Skin of body (tissue), 2 donors: ENCODE data around the gene RTKN2. TPM values are rescaled to one million over a fixed set of nuclear protein-coding genes. Genes with fewer than 3 reads are reported as not detected.

Experiments used
- DNase-seq: peaks from one replicate; lab custom pipeline; 2025; lab: John Stamatoyannopoulos, UW
- total RNA-seq: library from RNA; depleted of rRNA; stranded (reverse); fragments of >200 nt; gene quantifications from one replicate; pipeline ENCODE4 v1.2.3, GENCODE V29; 2014

Gene RTKN2
- total RNA-seq, 1 donor from 2014 or later = 6.5 TPM

- DNase-seq = no peak
Measured at GRCh38 chr10:62175251-62175650, 93.4 kb downstream of the RTKN2 start.

- no peak for DNase-seq
Measured at GRCh38 chr10:62172465-62172864, 96.2 kb downstream of the RTKN2 start.

GRCh38 chr10:62171791-62172190 lies 96.9 kb downstream of the RTKN2 start:
- no peak for DNase-seq

GRCh38 chr10:62170732-62171131 lies 97.9 kb downstream of the RTKN2 start:
- DNase-seq = no peak

GRCh38 chr10:62166331-62167131 lies 102.1 kb downstream of the RTKN2 start:
- peak; percentile 88 for DNase-seq

- DNase-seq = no peak
Measured at GRCh38 chr10:62165803-62166202, 102.8 kb downstream of the RTKN2 start.

- no peak for DNase-seq
Measured at GRCh38 chr10:62163024-62163423, 105.6 kb downstream of the RTKN2 start.

GRCh38 chr10:62162261-62162981 lies 106.2 kb downstream of the RTKN2 start:
- DNase-seq = no peak

- DNase-seq = no peak
Measured at GRCh38 chr10:62159351-62159750, 109.3 kb downstream of the RTKN2 start.

GRCh38 chr10:62157601-62158000 lies 111.0 kb downstream of the RTKN2 start:
- DNase-seq = no peak

GRCh38 chr10:62155054-62155680 lies 113.5 kb downstream of the RTKN2 start:
- no peak for DNase-seq

- no peak for DNase-seq
Measured at GRCh38 chr10:62154231-62154630, 114.4 kb downstream of the RTKN2 start.

- no peak for DNase-seq
Measured at GRCh38 chr10:62153191-62153590, 115.5 kb downstream of the RTKN2 start.

GRCh38 chr10:62149621-62150020 lies 119.0 kb downstream of the RTKN2 start:
- no peak for DNase-seq

- no peak for DNase-seq
Measured at GRCh38 chr10:62148155-62148554, 120.5 kb downstream of the RTKN2 start.

- DNase-seq = no peak
Measured at GRCh38 chr10:62147425-62147824, 121.2 kb downstream of the RTKN2 start.

- no peak for DNase-seq
Measured at GRCh38 chr10:62136931-62137330, 131.7 kb downstream of the RTKN2 start.

GRCh38 chr10:62133618-62134017 lies 135.0 kb downstream of the RTKN2 start:
- no peak for DNase-seq
